HepG2 (cell line): ENCODE measurements around the gene C1orf116. TPM values are rescaled to one million over a fixed set of nuclear protein-coding genes. Genes with fewer than 3 reads are reported as not detected.

ENCODE experiments used
- AKNA ChIP-seq: sonication (generic); formaldehyde crosslinking; IDR thresholded peaks from 2 replicates; pipeline ENCODE4 v1.4.0; 2020; ENCODE audit warnings: missing genetic modification reagents, borderline replicate concordance
- ATF3 ChIP-seq: sonication (generic); formaldehyde crosslinking; IDR thresholded peaks from 2 replicates; pipeline ENCODE4 v1.4.0; 2020; ENCODE audit warnings: missing genetic modification reagents
- GRHL1 ChIP-seq: sonication (generic); formaldehyde crosslinking; conservative IDR thresholded peaks from 2 replicates; pipeline ENCODE4 v1.8.0; 2022; ENCODE audit warnings: missing genetic modification reagents
- HNRNPL ChIP-seq: fragments of 200-400 bp; formaldehyde crosslinking; IDR thresholded peaks from 2 replicates; pipeline ENCODE4 v1.6.1; 2017; ENCODE audit warnings: mild to moderate bottlenecking, low read depth, low read length
- NFE2L1 ChIP-seq: sonication (generic); formaldehyde crosslinking; IDR thresholded peaks from 2 replicates; pipeline ENCODE4 v1.4.0; 2020; ENCODE audit warnings: missing genetic modification reagents, mild to moderate bottlenecking, borderline replicate concordance
- TERF1 ChIP-seq: sonication (generic); formaldehyde crosslinking; IDR thresholded peaks from 2 replicates; pipeline ENCODE4 v1.8.0; 2022; ENCODE audit warnings: mild to moderate bottlenecking, missing genetic modification reagents, moderate library complexity
- ZBTB20 ChIP-seq: sonication (generic); formaldehyde crosslinking; IDR thresholded peaks from 2 replicates; pipeline ENCODE4 v1.8.1; 2023; ENCODE audit warnings: missing genetic modification reagents, low read depth, mild to moderate bottlenecking, borderline replicate concordance
- ZBTB43 ChIP-seq: sonication (generic); formaldehyde crosslinking; conservative IDR thresholded peaks from 2 replicates; pipeline ENCODE4 v1.4.0; 2020; ENCODE audit warnings: missing genetic modification reagents
- ZHX1 ChIP-seq: sonication (generic); formaldehyde crosslinking; IDR thresholded peaks from 2 replicates; pipeline ENCODE4 v1.8.1; 2022; ENCODE audit warnings: low read depth, mild to moderate bottlenecking, missing genetic modification reagents
- ZNF781 ChIP-seq: sonication (generic); formaldehyde crosslinking; IDR thresholded peaks from 2 replicates; pipeline ENCODE4 v1.5.1; 2020; ENCODE audit warnings: borderline replicate concordance, mild to moderate bottlenecking, missing genetic modification reagents; ENCODE audit errors: not compliant biosample characterization
- ZNF800 ChIP-seq: sonication (generic); formaldehyde crosslinking; IDR thresholded peaks from 2 replicates; pipeline ENCODE4 v1.4.0; 2020; ENCODE audit warnings: missing genetic modification reagents
- ZNF878 ChIP-seq: sonication (generic); formaldehyde crosslinking; IDR thresholded peaks from 2 replicates; pipeline ENCODE4 v1.8.1; 2023; ENCODE audit warnings: mild to moderate bottlenecking, missing genetic modification reagents, moderate library complexity
- polyA plus RNA-seq, 8 experiments: library from polyadenylated mRNA; depleted of rRNA in 3 of 8; stranded (reverse) in 7 of 8; unstranded in 1 of 8; fragments of >200 nt; fragmentation: Illumina TruSeq in 4 of 8; extraction: Trizol in 4 of 8; gene quantifications; 2 replicates each; pipeline versions ENCODE4 v1.2.1 to v1.2.3, GENCODE V29; 2011 to 2016; ENCODE audit warnings: low read depth in 4 of 8, missing spikeins in 1 of 8, mixed read lengths in 1 of 8; ENCODE audit not compliant: insufficient read depth in 1 of 8
- total RNA-seq, 5 experiments: library from RNA; depleted of rRNA; stranded (reverse); fragments of >200 nt; fragmentation: Illumina TruSeq; extraction: Trizol; gene quantifications; 2 replicates each; pipeline ENCODE4 v1.2.3, GENCODE V29; 2016; ENCODE audit warnings: low read depth in 1 of 5

Gene C1orf116
- total and polyA plus RNA-seq, 2 of the 13 experiments (the other 11 are each of a cell fraction or from before 2014, with no cell fraction given) = 0.51 to 0.95 TPM

GRCh38 chr1:207050480-207051190 is 18.1 kb upstream of the C1orf116 start (continued):
- TF ChIP-seq AKNA (CRISPR knock-in tag) = no peak
- 0 out of 2 replicates have a peak, but pooled peaks have one; percentile 19 for TF ChIP-seq HNRNPL
- TF ChIP-seq ZNF878 (CRISPR knock-in tag) = no peak
- TF ChIP-seq ZNF781 (CRISPR knock-in tag) = no peak
- TF ChIP-seq ZBTB20 (CRISPR knock-in tag) = no peak; the same call in 1 of the 2 replicates
- 0 out of 2 replicates have a peak, but pooled peaks have one; percentile 44 for TF ChIP-seq ZHX1 (CRISPR knock-in tag)
- no peak for TF ChIP-seq ATF3 (CRISPR knock-in tag)
- TF ChIP-seq ZBTB43 (CRISPR knock-in tag) = no peak
- no peak for TF ChIP-seq TERF1 (CRISPR knock-in tag)
- no peak for TF ChIP-seq ZNF800 (CRISPR knock-in tag)
- no peak for TF ChIP-seq NFE2L1 (CRISPR knock-in tag)
- TF ChIP-seq GRHL1 = no peak
